MM.1S (cell line): ENCODE data around the gene DPP10.

Experiments
- DNase-seq: peaks from one replicate; pipeline ENCODE4 v3.0.0-alpha.2; 2015
- H2AFZ ChIP-seq: fragments of 300-600 bp; sonication (generic); 2 replicates; pipeline ENCODE4 v1.6.0; 2016; ENCODE audit warnings: antibody characterized with exemption, low read length
- H3F3A ChIP-seq: fragments of 300-600 bp; sonication (generic); 2 replicates; pipeline ENCODE4 v1.6.1; 2016; ENCODE audit warnings: mild to moderate bottlenecking, antibody characterized with exemption, low read length, moderate library complexity, mixed read lengths; ENCODE audit not compliant: insufficient read depth
- H3K27ac ChIP-seq: fragments of 300-600 bp; sonication (generic); 2 replicates; pipeline ENCODE4 v1.5.1; 2016; ENCODE audit warnings: mild to moderate bottlenecking, low read length
- H3K27me3 ChIP-seq: fragments of 300-600 bp; sonication (generic); replicated peaks from 2 replicates; pipeline ENCODE4 v1.6.0; 2016; ENCODE audit warnings: low read length; ENCODE audit not compliant: insufficient read depth
- H3K36me3 ChIP-seq: fragments of 300-600 bp; sonication (generic); replicated peaks from 2 replicates; pipeline ENCODE4 v1.6.1; 2016; ENCODE audit warnings: mild to moderate bottlenecking, low read length, mixed read lengths; ENCODE audit not compliant: insufficient read depth
- H3K4me1 ChIP-seq: fragments of 300-600 bp; sonication (generic); 2 replicates; pipeline ENCODE4 v1.6.1; 2016; ENCODE audit warnings: low read length, mixed read lengths
- H3K4me2 ChIP-seq: fragments of 300-600 bp; sonication (generic); 2 replicates; pipeline ENCODE4 v1.6.0; 2016; ENCODE audit warnings: low read depth, low read length
- H3K4me3 ChIP-seq: fragments of 300-600 bp; sonication (generic); 2 replicates; pipeline ENCODE4 v1.5.1; 2016; ENCODE audit warnings: low read length, mixed read lengths
- H3K79me2 ChIP-seq: fragments of 300-600 bp; sonication (generic); 2 replicates; pipeline ENCODE4 v1.6.1; 2016; ENCODE audit warnings: mixed run types, low read length, mixed read lengths
- H3K9ac ChIP-seq: fragments of 300-600 bp; sonication (generic); 2 replicates; pipeline ENCODE4 v1.6.1; 2016; ENCODE audit warnings: low read length, mixed read lengths
- H3K9me2 ChIP-seq: fragments of 300-600 bp; sonication (generic); replicated peaks from 2 replicates; pipeline ENCODE4 v1.6.1; 2016; ENCODE audit warnings: mild to moderate bottlenecking, low read length, mixed read lengths; ENCODE audit not compliant: insufficient read depth
- H3K9me3 ChIP-seq: fragments of 300-600 bp; sonication (generic); replicated peaks from 2 replicates; pipeline ENCODE4 v1.6.1; 2016; ENCODE audit warnings: mild to moderate bottlenecking, low read length, mixed read lengths; ENCODE audit not compliant: insufficient read depth
- H4K20me1 ChIP-seq: fragments of 300-600 bp; sonication (generic); 2 replicates; pipeline ENCODE4 v1.6.1; 2016; ENCODE audit warnings: mild to moderate bottlenecking, low read length, moderate library complexity, mixed read lengths; ENCODE audit not compliant: insufficient read depth
- CTCF ChIP-seq: fragments of 300-600 bp; sonication (generic); IDR thresholded peaks from 2 replicates; pipeline ENCODE4 v1.5.1; 2016; ENCODE audit warnings: antibody characterized with exemption, low read length, mixed read lengths
- EZH2 ChIP-seq: fragments of 300-600 bp; sonication (generic); optimal IDR thresholded peaks from 2 replicates; pipeline ENCODE3; 2017; ENCODE audit warnings: low read depth, mild to moderate bottlenecking, antibody characterized with exemption, low read length, mixed read lengths
- EZH2phosphoT487 ChIP-seq: fragments of 300-600 bp; sonication (generic); IDR thresholded peaks from 2 replicates; pipeline ENCODE4 v1.6.1; 2018; ENCODE audit warnings: antibody characterized with exemption, low read length

DPP10 gene

GRCh38 chr2:115746151-115746550 lies 1303.7 kb downstream of the DPP10 start:
- DNase-seq, result no peak

GRCh38 chr2:115757286-115757685 lies 1314.8 kb downstream of the DPP10 start:
- Histone ChIP-seq H4K20me1 (no peaks in the 10 kb centered on the region), H3K4me3 (no peak overlapping the region), H3F3A (no peaks in the 10 kb centered on the region), H3K9me3 (no peaks in the 10 kb centered on the region), H3K27ac (no peak overlapping the region), H3K27me3 (no peaks in the 10 kb centered on the region), H3K4me1 (no peaks in the 10 kb centered on the region), H3K9ac (no peak overlapping the region), H3K79me2 (no peaks in the 10 kb centered on the region), H3K9me2 (no peaks in the 10 kb centered on the region), H2AFZ (no peak overlapping the region), H3K36me3 (no peaks in the 10 kb centered on the region), H3K4me2 (no peak overlapping the region)
- no peak for DNase-seq
- TF ChIP-seq EZH2 (no peak), EZH2phosphoT487 (no peak), CTCF (no peak)

More at GRCh38 chr2:115746151-115746550, 1303.7 kb downstream of the DPP10 start:
- TF ChIP-seq EZH2phosphoT487 (no peak), EZH2 (no peak), CTCF (no peak)
- Histone ChIP-seq H4K20me1 (no peaks in the 10 kb centered on the region), H2AFZ (no peak overlapping the region), H3K9me3 (no peaks in the 10 kb centered on the region), H3K4me3 (no peak overlapping the region), H3F3A (no peaks in the 10 kb centered on the region), H3K4me1 (no peaks in the 10 kb centered on the region), H3K79me2 (no peaks in the 10 kb centered on the region), H3K36me3 (no peaks in the 10 kb centered on the region), H3K27me3 (no peaks in the 10 kb centered on the region), H3K27ac (no peak overlapping the region), H3K9ac (no peak overlapping the region), H3K9me2 (no peaks in the 10 kb centered on the region), H3K4me2 (no peak overlapping the region)

- DNase-seq, result no peak
- H3K9me2 ChIP-seq, result no peaks in the 10 kb centered on the region
Observed at GRCh38 chr2:115763601-115764000, 1321.2 kb downstream of the DPP10 start.

More at GRCh38 chr2:115763601-115764000, 1321.2 kb downstream of the DPP10 start:
- Histone ChIP-seq H3K9me3 (no peaks in the 10 kb centered on the region), H4K20me1 (no peaks in the 10 kb centered on the region), H3K27me3 (no peaks in the 10 kb centered on the region), H3K36me3 (no peaks in the 10 kb centered on the region), H3K9ac (no peak overlapping the region), H3K79me2 (no peaks in the 10 kb centered on the region), H3K4me3 (no peak overlapping the region), H3K4me1 (no peaks in the 10 kb centered on the region), H3K4me2 (no peak overlapping the region), H3K27ac (no peak overlapping the region), H2AFZ (no peak overlapping the region), H3F3A (no peaks in the 10 kb centered on the region)
- TF ChIP-seq EZH2 (no peak), CTCF (no peak), EZH2phosphoT487 (no peak)
